HG02938 (cell line): ENCODE measurements around the gene NUP188.

Source experiments
- ATAC-seq: cut with Tn5 transposase; IDR thresholded peaks from one replicate; pipeline ENCODE4 v1.9.1; 2021; ENCODE audit warnings: mild to moderate bottlenecking, moderate library complexity; ENCODE audit not compliant: unreplicated experiment

Gene NUP188

DNA sequence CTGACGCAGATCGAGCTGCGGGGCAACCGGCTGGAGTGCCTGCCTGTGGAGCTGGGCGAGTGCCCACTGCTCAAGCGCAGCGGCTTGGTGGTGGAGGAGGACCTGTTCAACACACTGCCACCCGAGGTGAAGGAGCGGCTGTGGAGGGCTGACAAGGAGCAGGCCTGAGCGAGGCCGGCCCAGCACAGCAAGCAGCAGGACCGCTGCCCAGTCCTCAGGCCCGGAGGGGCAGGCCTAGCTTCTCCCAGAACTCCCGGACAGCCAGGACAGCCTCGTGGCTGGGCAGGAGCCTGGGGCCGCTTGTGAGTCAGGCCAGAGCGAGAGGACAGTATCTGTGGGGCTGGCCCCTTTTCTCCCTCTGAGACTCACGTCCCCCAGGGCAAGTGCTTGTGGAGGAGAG is 31.3 kb upstream of the NUP188 start:
- ATAC-seq, result no peak

DNA sequence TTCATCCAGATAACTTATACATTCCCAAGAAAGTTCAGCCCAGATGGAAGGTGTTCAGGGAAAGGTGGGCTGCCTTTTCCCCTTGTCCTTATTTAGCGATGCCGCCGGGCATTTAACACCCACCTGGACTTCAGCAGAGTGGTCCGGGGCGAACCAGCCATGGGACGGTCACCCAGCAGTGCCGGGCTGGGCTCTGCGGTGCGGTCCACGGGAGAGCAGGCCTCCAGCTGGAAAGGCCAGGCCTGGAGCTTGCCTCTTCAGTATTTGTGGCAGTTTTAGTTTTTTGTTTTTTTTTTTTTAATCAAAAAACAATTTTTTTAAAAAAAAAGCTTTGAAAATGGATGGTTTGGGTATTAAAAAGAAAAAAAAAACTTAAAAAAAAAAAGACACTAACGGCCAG is 30.8 kb upstream of the NUP188 start:
- no peak for ATAC-seq

DNA sequence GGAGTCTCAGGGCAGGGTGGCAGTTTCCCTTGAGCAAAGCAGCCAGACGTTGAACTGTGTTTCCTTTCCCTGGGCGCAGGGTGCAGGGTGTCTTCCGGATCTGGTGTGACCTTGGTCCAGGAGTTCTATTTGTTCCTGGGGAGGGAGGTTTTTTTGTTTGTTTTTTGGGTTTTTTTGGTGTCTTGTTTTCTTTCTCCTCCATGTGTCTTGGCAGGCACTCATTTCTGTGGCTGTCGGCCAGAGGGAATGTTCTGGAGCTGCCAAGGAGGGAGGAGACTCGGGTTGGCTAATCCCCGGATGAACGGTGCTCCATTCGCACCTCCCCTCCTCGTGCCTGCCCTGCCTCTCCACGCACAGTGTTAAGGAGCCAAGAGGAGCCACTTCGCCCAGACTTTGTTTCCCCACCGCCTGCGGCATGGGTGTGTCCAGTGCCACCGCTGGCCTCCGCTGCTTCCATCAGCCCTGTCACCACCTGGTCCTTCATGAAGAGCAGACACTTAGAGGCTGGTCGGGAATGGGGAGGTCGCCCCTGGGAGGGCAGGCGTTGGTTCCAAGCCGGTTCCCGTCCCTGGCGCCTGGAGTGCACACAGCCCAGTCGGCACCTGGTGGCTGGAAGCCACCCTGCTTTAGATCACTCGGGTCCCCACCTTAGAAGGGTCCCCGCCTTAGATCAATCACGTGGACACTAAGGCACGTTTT is 30.2 kb upstream of the NUP188 start:
- no peak for ATAC-seq

DNA sequence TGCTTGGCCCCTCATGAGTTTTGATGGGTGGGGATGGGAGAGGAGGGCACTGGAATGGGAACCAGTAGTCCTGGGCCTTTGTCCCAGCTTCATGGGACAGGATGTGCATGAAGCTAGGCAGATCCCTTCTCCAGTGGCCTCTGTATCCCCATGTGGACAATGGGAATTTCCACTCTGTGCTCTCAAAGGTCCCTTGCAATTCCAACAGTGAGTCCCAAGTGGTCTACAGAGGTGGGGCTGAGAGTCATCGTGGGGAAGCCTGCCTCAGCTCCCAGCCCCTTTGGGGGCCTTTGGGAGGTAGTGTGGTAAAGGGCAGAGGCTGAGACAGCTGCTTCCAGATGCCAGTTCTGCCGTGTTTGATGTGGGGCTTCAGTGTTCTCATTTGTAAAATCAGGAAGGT is 28.6 kb upstream of the NUP188 start:
- ATAC-seq, result no peak

DNA sequence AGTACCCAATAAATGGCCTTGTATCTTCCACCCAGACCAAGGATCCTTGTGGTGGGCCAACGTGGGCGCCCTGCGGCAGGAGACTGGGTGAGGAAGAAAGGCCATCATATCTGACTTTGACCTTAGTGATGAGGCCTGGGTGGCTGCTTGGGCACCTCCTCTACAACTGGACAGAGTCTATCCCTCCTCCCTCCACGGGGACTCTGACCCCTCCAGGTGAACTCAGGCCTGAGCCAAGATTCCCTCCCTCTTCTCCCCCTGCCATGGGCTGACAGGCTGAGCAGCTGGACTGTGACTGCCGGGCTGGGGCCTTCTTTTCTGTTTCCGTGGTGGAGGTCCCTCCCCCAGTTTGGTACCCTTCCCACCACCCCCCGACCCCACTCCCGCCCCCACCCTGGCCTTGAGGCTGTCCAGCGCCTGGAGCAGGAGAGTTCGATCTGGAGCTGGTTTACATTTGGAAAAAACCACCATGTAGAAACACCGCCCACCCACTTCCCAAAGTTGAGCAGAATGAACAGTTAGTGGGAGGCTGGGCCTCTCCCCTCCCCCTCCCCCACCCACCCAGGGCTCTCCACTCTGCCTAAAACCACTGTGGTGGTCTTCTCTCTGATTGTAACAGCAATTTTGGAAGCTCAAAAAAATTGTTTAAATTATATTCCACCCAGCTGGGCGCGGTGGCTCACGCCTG is 28.0 kb upstream of the NUP188 start:
- no peak for ATAC-seq

DNA sequence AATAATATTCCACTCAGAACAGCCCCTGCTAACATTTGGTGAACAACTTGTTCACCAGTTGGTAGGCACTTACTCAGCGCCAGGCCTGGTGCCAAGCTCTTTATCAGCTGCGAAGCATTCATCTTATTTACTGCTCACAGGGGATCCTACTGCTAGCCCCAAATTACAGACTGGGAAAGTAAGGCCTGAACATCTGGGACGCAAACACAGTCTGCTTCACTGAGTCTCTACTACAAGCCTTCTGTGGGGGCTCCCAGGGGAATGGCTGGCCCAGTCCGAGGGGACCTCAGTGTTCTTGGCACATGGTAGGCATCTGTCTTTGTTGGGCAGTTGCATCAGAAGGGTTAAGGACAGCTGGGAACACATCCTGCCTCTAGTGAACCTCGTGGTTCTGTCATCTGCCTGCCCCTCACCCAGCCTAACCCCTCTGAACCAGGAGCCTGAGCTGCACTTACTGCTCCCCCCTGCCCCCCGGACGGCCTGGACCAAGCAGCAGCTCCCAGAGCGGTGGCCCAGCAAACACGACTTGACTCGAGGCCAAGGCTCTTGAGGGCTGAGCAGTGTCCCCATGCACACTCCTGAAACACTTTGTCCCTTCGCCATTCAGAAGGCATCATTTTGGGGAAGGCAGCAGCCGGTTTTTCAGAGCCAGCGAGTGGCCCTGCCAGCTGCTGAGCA is 27.0 kb upstream of the NUP188 start, which contains the start of gene PHYHD1:
Gene PHYHD1, plus strand, starts transcription at position 602 of the 678 bp plus-strand sequence. CDS start 1,342 bp downstream, outside the sequence.
- ATAC-seq, result no peak

DNA sequence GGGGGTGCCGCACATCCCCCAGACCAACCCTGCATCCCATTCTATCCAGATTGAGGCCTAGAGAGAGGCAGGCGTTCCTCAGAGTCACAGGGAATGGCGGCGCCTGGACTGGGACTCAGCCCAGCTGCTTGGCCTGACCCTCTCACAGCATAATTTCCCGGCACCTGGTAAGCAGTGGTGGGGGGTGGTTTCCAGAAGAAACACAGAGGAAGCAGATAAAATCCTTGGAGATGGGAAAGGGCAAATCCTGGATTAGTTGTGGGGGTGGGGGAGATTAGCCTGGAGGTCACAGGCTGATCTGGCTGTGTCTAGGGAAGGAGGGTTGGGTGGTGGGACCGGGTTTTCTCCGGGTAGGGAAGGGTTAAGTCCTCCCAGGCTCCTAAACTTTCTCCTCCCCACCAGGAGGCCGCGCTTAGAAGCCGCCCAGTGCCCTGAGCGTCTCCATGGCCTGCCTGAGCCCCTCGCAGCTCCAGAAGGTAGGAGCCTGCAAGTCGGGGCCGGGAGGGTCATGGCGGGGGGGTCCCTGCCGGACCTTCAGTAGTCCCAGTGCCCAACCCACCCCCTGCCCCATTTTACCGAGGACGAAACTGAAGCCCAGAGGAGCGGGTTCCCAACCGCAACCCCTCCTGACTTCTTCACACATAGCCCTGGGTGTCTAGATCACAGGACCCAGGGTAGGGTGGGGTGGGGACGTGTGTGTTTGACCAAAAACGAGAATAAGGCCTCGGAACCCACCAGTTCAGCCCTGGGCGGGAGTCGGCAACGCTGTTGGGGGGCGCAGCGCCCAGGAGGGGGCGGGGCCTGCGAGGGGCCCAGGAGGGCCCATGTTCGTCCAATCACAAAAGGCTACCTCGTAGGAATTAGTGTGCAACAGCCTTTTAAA is 25.4 kb upstream of the NUP188 start:
- ATAC-seq, result no peak

DNA sequence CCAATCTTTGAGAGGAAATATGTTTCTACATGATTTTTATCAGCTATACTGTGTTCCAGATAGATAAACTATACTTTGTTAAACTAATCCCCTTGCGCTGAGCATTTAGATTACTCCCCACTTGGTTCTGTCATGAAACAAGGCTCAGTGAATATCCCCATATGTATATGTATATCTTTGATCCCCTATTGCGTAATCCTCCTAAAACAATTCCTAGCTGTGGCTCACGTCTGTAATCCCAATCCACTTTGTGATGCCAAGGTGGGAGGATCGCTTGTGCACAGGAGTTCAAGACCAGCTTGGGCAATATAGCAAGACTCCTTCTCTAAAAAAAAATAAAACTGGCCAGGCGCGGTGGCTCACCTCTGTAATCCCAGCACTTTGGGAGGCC is 24.0 kb upstream of the NUP188 start:
- no peak for ATAC-seq

DNA sequence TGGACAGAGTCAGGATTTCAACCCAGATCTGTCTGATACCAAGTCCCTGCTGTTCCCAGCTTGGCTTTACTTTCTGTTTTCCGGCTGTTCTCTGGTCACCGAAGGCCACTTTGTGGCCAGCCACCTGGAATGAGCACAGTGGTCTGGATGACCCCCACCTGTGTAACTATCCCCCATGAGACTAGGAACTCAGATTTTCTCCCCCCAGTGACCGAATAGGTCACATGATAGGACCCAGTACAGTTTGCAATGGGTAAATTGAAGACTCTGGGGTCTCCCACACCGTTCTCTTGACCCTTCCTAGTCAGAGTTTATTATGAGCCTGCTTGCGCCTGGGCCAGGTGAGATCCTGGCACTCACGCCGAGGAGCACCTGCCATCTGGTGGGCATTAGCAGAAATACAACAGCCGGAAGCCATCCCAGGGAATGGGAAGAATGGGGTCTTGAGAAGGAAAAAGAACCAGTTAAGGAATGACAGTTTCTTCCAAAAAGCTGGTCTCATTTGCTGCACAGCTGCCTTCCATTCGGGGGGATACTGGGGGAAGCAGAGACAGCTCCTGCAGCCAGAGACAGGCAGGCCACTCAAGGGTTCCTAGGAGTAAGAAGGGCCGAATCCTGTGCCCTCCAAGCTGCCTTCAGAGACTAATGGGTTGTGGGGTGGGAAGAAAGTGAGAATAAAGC is 19.6 kb upstream of the NUP188 start:
- no peak for ATAC-seq

DNA sequence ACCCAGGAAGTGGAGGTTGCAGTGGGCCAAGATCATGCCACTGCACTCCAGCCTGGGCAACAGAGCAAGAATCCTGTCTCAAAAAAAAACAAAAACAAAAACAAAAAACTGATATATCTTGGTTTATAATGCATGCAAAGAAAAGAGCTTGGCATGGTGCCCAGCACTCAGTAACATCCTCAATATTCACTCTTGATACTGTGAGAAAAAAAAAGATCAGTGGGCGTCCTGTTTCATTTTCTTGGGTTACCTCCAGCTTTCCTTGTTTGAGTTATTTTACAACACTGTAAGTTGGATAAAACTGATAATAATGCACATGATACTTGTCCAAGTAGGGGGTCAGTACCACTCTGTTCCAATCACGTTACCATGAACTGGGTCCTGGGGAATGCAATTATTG is 18.9 kb upstream of the NUP188 start:
- no peak for ATAC-seq

DNA sequence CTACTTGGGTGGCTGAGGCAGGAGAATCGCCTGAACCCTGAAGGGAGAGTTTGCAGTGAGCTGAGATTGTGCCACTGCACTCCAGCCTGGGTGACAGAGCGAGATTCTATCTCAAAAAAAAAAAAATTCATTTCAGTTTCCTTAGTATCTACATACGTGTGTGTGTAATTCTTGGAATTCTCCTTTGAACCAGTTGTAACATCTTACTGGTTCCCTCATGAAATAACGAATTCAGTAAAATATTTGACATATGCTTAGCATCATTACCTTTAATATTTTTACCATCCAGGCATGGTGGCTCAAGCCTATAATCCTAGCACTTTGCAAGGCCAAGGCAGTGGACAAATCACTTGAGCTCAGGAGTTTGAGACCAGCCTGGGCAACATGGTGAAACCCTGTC is 17.9 kb upstream of the NUP188 start:
- ATAC-seq, result no peak

DNA sequence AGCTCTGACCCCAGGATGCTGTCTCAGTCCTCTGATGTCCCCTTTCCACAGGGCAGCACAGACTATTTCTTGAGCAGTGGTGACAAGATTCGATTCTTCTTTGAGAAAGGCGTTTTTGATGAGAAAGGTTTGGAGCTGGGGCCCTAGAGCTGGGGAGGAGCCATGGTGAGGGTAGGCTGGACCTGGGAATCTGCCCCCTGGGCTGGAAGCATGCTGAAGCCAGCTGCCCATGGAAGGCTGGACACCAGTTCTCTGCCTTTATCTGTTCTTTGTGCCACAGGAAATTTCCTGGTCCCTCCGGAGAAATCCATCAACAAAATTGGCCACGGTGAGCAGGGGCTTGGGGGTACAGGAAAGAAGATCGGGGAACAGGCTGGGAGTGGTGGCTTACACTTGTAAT is 13.8 kb upstream of the NUP188 start:
- ATAC-seq, result no peak

DNA sequence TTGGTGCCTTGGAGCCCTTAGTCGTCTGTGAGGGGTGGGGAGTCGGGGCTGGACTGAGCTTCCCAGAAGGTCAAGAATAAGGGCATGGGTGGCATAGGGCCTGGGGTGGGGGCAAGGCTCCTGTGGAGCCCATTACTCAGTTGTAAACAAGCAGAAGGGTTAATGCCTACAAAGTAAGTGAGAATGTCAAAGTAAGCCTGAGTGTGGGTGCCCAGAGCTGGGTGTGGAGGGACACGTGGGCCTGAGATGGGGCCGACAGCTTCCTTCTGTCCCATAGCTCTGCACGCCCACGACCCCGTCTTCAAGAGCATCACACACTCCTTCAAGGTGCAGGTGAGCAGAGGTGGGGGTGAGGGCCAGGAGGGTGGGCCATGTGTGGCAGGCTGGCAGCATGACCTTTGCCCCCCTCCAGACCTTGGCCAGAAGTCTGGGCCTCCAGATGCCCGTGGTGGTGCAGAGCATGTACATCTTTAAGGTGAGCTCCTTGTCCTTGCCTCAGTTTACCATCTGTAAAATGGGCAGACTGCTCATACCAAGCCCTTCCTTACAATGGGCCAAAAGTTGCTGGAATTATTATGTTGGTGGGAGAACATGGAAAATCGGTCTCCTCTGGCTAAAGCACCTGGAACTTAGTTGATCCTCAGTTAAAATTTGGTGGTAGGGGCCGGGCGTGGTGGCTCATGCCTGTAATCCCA is 11.2 kb upstream of the NUP188 start:
- ATAC-seq, result no peak

DNA sequence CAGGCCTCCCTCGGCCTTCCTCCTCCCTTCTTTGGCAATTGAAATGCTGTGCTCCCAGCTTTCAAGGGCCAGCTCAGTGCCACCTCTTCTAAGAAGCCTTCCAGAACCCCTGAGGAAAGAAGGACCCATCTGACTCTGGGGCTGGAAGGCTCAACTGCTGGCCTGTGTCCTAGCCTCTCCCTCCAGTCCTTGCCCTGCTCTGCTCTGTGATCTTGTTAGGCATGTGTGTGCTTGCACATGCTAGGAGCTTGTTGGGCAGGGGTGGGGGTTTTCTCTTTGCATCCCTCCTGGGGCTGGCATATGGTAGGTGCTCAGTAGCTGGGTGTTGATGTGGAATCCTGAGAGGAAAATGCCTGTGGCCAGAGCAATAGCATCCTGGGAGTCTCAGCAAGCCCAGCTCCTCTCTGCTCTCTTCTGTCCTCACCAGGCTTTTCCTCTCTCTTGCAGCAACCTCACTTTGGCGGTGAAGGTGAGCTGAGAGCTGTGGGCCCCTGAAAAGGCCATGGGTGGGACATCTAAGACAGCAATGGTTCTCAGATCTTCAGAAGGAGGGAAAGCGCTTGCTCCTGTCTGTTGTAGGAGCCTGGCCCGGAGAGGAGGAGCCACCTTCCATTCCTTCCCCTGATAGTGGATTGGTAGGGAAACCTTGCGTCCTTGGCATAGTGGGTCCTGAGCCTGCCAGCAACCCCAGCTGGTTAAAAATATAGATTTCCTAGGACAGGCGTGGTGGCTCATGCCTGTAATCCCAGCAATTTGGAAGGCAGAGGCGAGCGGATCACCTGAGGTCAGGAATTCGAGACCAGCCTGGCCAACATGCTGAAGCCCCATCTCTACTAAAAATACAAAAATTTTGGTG is 10.0 kb upstream of the NUP188 start:
- no peak for ATAC-seq

DNA sequence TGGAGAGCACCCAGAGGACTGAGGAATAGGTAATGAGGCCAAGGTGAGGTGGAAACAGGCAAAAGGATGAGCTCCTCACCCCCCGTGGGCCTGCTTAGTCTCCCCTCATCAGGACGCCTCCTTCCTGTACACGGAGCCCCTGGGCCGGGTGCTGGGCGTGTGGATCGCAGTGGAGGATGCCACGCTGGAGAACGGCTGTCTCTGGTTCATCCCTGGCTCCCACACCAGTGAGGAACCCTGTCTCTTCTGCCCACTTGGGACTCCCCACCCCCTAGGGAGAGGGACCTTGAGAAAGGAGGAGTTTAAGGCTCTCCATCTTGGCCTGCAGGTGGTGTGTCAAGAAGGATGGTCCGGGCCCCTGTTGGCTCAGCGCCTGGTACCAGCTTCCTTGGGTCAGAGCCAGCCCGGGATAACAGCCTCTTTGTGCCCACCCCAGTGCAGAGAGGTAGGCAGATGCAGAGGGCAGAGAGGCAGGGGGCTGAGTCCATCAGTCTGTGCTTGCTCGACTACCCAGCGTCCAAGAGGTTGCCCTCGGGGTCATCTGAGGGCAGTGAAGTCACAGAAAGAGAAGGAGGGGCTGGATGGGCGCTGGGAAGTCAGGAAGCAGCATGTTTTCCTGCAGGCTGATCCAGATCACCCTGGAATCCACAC is 7.1 kb upstream of the NUP188 start:
- no peak for ATAC-seq

DNA sequence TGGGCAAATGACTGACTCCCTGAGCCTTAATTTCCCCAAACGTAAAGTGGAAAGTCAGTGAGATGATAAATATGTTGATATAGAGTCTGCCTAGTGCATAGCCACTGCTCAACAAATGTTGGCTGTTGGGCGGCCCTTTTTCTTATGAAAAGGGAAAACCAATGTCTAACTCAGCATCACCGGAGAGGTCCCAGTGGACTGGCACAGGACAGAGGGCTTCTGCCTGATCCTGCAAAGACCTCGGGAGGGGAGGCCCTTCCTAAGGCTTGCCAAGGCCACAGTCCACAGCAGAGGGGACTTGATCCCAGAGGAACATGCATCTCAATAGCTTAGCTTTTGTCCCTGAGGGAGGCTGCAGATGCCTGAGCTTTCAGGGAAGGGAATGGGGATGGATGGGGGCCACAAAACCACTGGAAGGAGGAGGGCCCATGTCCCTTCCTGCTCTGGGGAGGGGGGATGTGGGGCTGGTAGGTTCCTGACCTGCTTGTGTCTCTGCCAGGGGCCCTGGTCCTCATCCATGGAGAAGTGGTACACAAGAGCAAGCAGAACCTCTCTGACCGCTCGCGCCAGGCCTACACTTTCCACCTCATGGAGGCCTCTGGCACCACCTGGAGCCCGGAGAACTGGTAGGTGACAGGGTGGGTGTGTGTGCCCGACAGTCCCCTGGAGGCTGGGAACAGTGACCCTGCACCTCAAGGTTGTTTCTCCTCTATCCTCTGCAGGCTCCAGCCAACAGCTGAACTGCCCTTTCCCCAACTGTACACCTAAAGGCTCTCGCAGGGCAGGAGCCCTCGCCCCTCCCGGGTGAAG is 6.3 kb upstream of the NUP188 start:
- no peak for ATAC-seq

DNA sequence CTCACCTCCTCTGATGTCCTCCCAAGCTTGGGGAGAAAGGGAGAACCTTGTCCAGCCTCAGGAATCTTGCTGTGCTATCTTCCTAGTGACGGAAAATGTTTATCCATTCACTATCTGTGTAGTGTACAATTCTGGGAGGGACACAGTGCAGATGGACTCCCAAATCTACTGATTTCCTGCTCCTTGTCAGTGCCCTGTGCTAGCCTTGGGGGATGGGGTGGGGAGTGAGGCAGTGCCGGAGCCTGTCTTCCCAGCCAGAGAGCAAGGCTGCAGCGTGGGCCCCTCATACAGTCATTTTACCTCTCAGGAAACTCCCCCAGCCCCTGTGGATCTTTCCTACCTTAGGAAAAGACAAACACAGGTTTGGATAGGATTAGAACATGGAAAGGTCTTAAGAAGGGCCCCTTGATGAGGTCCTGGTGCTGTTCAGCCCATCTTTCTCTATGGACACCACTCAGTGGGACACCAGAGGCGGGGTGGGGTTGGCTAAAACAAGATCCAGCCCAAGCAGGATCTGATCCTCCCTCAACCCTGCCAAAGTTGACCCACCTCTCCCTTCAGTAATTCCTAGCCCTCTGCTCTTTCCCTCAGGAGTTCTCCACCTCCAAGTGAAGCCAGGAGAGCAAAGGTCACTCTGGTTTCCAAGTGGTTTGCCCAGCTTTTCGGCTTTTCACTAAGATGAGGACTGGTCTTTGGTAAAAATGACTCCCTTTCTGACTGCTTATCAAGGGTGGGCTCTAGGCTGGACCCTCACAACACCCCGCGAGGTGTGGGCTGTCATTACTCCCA is 3.5 kb upstream of the NUP188 start:
- no peak for ATAC-seq
